Ovary (tissue), 3 donors: Measurements from ENCODE around the gene PXK.

Experiments
- POLR2A ChIP-seq: fragments of 450-650 bp; IDR thresholded peaks from one replicate; pipeline ENCODE4 v1.6.1; 2017; ENCODE audit warnings: antibody characterized with exemption, mild to moderate bottlenecking, moderate library complexity
- TF ChIP-seq, protein P1 (sequence below), 3 donors: fragments of 450-650 bp in 2 of 3; fragments of 200-600 bp in 1 of 3; IDR thresholded peaks; one replicate each; pipeline versions ENCODE4 v1.5.1 to v1.8.0; 2016 to 2022; ENCODE audit warnings: antibody characterized with exemption in 3 of 3, mild to moderate bottlenecking in 1 of 3
- donor health status: DM: no; HTN: no; CAD: no.

DNA sequence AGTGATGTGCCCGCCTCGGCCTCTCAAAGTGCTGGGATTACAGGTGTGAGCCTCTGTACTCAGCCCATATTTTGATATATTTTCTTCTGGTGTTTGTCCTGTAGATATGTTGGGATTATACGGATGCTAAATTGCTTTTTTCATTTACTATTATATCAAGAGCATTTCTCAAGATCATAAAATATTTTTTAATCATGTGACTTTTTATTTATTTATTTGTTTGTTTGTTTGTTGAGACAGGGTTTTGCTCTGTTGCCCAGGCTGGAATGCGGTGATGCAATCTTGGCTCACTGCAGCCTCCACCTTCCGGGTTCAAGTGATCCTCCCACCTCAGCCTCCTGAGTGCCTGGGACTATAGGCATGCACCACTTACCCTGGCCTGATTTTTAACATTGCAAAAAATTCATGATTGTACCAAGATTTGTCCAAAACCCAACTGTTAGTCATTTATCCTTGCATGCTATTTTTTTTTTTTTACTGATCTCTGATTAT, 2.7 kb upstream of the PXK start:
- TF ChIP-seq, protein P1, sequence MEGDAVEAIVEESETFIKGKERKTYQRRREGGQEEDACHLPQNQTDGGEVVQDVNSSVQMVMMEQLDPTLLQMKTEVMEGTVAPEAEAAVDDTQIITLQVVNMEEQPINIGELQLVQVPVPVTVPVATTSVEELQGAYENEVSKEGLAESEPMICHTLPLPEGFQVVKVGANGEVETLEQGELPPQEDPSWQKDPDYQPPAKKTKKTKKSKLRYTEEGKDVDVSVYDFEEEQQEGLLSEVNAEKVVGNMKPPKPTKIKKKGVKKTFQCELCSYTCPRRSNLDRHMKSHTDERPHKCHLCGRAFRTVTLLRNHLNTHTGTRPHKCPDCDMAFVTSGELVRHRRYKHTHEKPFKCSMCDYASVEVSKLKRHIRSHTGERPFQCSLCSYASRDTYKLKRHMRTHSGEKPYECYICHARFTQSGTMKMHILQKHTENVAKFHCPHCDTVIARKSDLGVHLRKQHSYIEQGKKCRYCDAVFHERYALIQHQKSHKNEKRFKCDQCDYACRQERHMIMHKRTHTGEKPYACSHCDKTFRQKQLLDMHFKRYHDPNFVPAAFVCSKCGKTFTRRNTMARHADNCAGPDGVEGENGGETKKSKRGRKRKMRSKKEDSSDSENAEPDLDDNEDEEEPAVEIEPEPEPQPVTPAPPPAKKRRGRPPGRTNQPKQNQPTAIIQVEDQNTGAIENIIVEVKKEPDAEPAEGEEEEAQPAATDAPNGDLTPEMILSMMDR (IDR thresholded peaks at IDR 0.05), result no peak
- no peak for TF ChIP-seq POLR2A
